Upper lobe of left lung (tissue), 6 donors: Measurements from ENCODE around the gene BTRC. TPM values are rescaled to one million over a fixed set of nuclear protein-coding genes. Genes with fewer than 3 reads are reported as not detected.

Experiments used
- ATAC-seq, 2 donors: fragments of 200-7000 bp; cut with Tn5 transposase; one replicate each; pipeline ENCODE4 v1.9.1; 2022; ENCODE audit warnings: mild to moderate bottlenecking in 2 of 2, moderate library complexity in 2 of 2; ENCODE audit not compliant: low FRiP score in 2 of 2
- DNase-seq, 2 donors: peaks; one replicate each; pipeline ENCODE4 v3.0.0-alpha.2; 2019 to 2020
- H3K27ac ChIP-seq, 4 donors: fragments of 200-600 bp; sonication (generic); one replicate each; pipeline ENCODE4 v1.5.1; 2016 to 2019
- H3K27me3 ChIP-seq, 4 donors: fragments of 200-600 bp; sonication (generic); one replicate each; pipeline ENCODE4 v1.5.1; 2017 to 2019
- H3K36me3 ChIP-seq, 4 donors: fragments of 200-600 bp; sonication (generic); one replicate each; pipeline ENCODE4 v1.5.1; 2016 to 2019
- H3K4me1 ChIP-seq, 4 donors: fragments of 200-600 bp; sonication (generic); one replicate each; pipeline ENCODE4 v1.5.1; 2018 to 2019
- H3K4me3 ChIP-seq, 4 donors: fragments of 200-600 bp; sonication (generic); one replicate each; pipeline ENCODE4 v1.5.1; 2017 to 2019; ENCODE audit warnings: mild to moderate bottlenecking in 2 of 4, moderate library complexity in 1 of 4
- H3K9me3 ChIP-seq, 4 donors: fragments of 200-600 bp; sonication (generic); one replicate each; pipeline ENCODE4 v1.5.1; 2018 to 2019
- CTCF ChIP-seq, 6 experiments: fragments of 450-650 bp in 4 of 6; fragments of 200-600 bp in 2 of 6; sonication (generic) in 2 of 6; IDR thresholded peaks; one replicate each; pipeline ENCODE4 v1.5.1; 2016 to 2019; ENCODE audit warnings: antibody characterized with exemption in 6 of 6
- EP300 ChIP-seq, 4 donors: sonication (generic); formaldehyde crosslinking; IDR thresholded peaks; one replicate each; pipeline ENCODE4 v1.5.1; 2017; ENCODE audit warnings: antibody characterized with exemption in 4 of 4, control low read depth in 2 of 4
- POLR2A ChIP-seq, 4 donors: fragments of 450-650 bp; IDR thresholded peaks; one replicate each; pipeline ENCODE4 v1.5.1; 2016 to 2017; ENCODE audit warnings: antibody characterized with exemption in 4 of 4, mild to moderate bottlenecking in 2 of 4
- POLR2AphosphoS5 ChIP-seq, 2 donors: sonication (generic); formaldehyde crosslinking; IDR thresholded peaks; one replicate each; pipeline ENCODE4 v1.5.1; 2017; ENCODE audit warnings: antibody characterized with exemption in 2 of 2
- WGBS, 2 donors: methylation state at CpG; one replicate each; pipeline ENCODE4 v1.1.5; 2017 to 2018; 5-methylcytosine and 5-hydroxymethylcytosine counted together
- small RNA-seq, 4 donors: library from RNA; depleted of rRNA; stranded (forward); fragments of <200 nt; gene quantifications; one replicate each; pipeline ENCODE3, GENCODE V24; 2016
- total RNA-seq, 6 donors: library from RNA; depleted of rRNA in 4 of 6; stranded (reverse); fragments of >200 nt in 4 of 6; gene quantifications; one replicate each; pipeline versions ENCODE4 v1.1.0 to v1.2.1, GENCODE V29; 2016 to 2021
- donor health status: DM: no; HTN: no; CAD: no; lungs with moderate emphysema.
- donor health status: DM: no; HTN: yes; CAD: no; lungs with severe emphysema.

Gene BTRC
- total RNA-seq, 6 donors from 2014 or later: 8.5 to 21.0 (median 11.6) TPM

- Histone ChIP-seq H3K27me3 (no peaks in the 10 kb centered on the region), H3K36me3 (peaks cover 0 to 3% (median 0%) of the 10 kb centered on the region in 4 donors), H3K4me1 (peaks cover 0 to 4% (median 0%) of the 10 kb centered on the region in 4 donors), H3K4me3 (no peak overlapping the region), H3K27ac (no peak overlapping the region), H3K9me3 (no peaks in the 10 kb centered on the region)
- TF ChIP-seq CTCF (IDR thresholded peaks at IDR 0.05) (no peak), EP300 (IDR thresholded peaks at IDR 0.05) (no peak), POLR2A (IDR thresholded peaks at IDR 0.05) (no peak), POLR2AphosphoS5 (IDR thresholded peaks at IDR 0.05) (no peak)
- DNase-seq (no peak), ATAC-seq (no peak)
- WGBS, 2 donors: 79 to 83% methylated on average over 14 of the region's 14 CpGs
Observed at GRCh38 chr10:101597091-101597900, 243.3 kb downstream of the BTRC start.

GRCh38 chr10:101601541-101601940, 247.6 kb downstream of the BTRC start:
- Histone ChIP-seq H3K27ac (no peak overlapping the region), H3K4me3 (no peak overlapping the region), H3K27me3 (no peaks in the 10 kb centered on the region), H3K4me1 (no peaks in the 10 kb centered on the region), H3K36me3 (peaks cover 0 to 29% (median 12%) of the 10 kb centered on the region in 4 donors), H3K9me3 (no peaks in the 10 kb centered on the region)
- no peak for DNase-seq
- TF ChIP-seq EP300 (IDR thresholded peaks at IDR 0.05): no peak
- TF ChIP-seq CTCF (IDR thresholded peaks at IDR 0.05): no peak
- TF ChIP-seq POLR2A (IDR thresholded peaks at IDR 0.05): no peak
- TF ChIP-seq POLR2AphosphoS5 (IDR thresholded peaks at IDR 0.05): no peak
- ATAC-seq: no peak
- 63 to 78% methylated on average over 1 of the region's 1 CpG for WGBS, 2 donors

GRCh38 chr10:101602761-101603398, 248.9 kb downstream of the BTRC start:
- H3K9me3 ChIP-seq: no peaks in the 10 kb centered on the region
- WGBS, 2 donors: 50 to 71% methylated on average over 4 to 6 of the region's 6 CpGs
- H3K36me3 ChIP-seq: peaks cover 2 to 43% (median 14%) of the 10 kb centered on the region in 4 donors
- no peaks in the 10 kb centered on the region for H3K4me1 ChIP-seq
- ATAC-seq: peak; percentile 84 to 88
- H3K27ac ChIP-seq: no peak overlapping the region
- H3K27me3 ChIP-seq: no peaks in the 10 kb centered on the region
- no peak overlapping the region for H3K4me3 ChIP-seq
- peak in 1 of 2 donors; percentile 66 for DNase-seq
- TF ChIP-seq POLR2A (IDR thresholded peaks at IDR 0.05) (no peak), CTCF (IDR thresholded peaks at IDR 0.05) (peak; percentile 71 to 86 (median 83))

Small RNA genes within 50 kb of the gene (small RNA-seq; reads per million reads assigned to genes)
- gene MIR3158-1: 0 reads per million in 4 donors
- 0 reads per million in 4 donors for gene RNU2-43P
- 0.18 to 1.0 (median 0.57) reads per million in 4 donors for gene RNU2-59P

Other genes with a start within 250 kb of the BTRC start
- not detected for gene TLX1, start 222.9 kb upstream of the BTRC start, total RNA-seq
- gene LBX1, start 124.7 kb upstream of the BTRC start, total RNA-seq: under 1 TPM in 2 of 6 donors, not detected in 4; 0.11 to 0.20 TPM
- 10 to 100 TPM; 20.4 to 47.1 (median 31.5) TPM for gene POLL, start 234.1 kb downstream of the BTRC start, total RNA-seq
- 10 to 100 TPM in 4 of 6 donors, 1 to 10 TPM in 2; 3.7 to 36.2 (median 15.1) TPM for gene DPCD, start 234.2 kb downstream of the BTRC start, total RNA-seq